ENCODE results near the gene CDH23. TPM values are rescaled to one million over a fixed set of nuclear protein-coding genes. Genes with fewer than 3 reads are reported as not detected.

CDH23 gene
- total RNA-seq, 2 experiments from 2014 or later, result 1.6 TPM

DNA sequence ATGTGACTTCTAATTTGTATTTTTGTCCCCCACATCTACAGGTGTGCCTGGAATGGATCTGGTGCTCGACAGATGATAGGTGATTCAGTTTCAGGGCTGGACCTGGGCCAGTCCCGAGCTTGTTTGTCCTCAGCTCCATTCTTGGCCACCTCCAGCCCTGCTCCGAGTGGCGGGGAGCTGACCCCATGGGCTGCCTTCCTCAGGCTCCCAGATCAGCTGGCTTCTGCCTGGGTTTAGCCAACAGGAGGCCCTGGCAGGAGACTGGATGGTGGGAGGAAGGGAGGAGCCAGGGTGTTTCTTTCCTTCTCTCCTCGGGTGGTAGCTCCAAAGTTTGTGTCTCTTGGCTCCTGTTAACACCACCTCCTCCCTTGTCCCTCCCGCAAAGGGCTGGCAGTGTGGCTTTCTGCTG, 75.2 kb downstream of the CDH23 start:
- CTCF ChIA-PET, result interaction anchor here (0.6 to 0.9 kb wide), 2 partner anchors 15 to 182 kb away, joined by 3 to 4 read pairs; no protein-coding TSS in a partner anchor
- Mint-ChIP-seq H3K9me3 (no peaks in the 10 kb centered on the region), H3K27ac (no peak overlapping the region), H3K4me3 (no peak overlapping the region), H3K4me1 (ENCODE audit: low read depth) (peaks cover 5% of the 10 kb centered on the region), H3K36me3 (ENCODE audit: low read depth) (no peaks in the 10 kb centered on the region), H3K27me3 (ENCODE audit: low read depth) (no peaks in the 10 kb centered on the region)
- intact Hi-C loops (cut with micrococcal nuclease), result no loop called here
- no peak for DNase-seq

DNA sequence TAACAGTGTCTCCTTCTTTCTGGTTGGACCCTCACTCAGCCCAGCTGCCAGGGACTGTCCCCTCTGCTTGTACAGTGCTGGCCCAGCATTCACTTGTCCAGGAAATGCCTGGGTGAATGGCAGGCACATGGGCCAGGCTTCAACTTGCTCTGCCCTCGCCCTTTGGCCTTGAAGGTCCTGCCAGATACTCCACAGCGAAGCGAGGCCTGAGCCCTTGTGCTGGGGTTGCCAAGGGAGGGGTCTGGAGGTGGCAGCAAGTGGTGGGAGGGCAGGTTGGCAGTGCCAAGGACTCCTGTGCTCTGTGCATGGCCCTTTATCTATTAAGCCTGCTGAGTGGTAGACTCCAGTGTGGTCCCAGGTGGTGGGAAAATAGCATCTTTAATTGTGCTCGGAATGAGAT, 75.7 kb downstream of the CDH23 start:
- H3K27ac Mint-ChIP-seq, result no peak overlapping the region
- CTCF ChIA-PET, result interaction anchor here (0.6 to 0.9 kb wide), 2 partner anchors 14 to 182 kb away, joined by 3 to 4 read pairs; no protein-coding TSS in a partner anchor
- H3K27me3 Mint-ChIP-seq (ENCODE audit: low read depth), result no peaks in the 10 kb centered on the region
- no peak overlapping the region for H3K4me3 Mint-ChIP-seq
- intact Hi-C loops (cut with micrococcal nuclease), result no loop called here
- no peaks in the 10 kb centered on the region for H3K36me3 Mint-ChIP-seq (ENCODE audit: low read depth)
- H3K9me3 Mint-ChIP-seq, result no peaks in the 10 kb centered on the region
- peaks cover 5% of the 10 kb centered on the region for H3K4me1 Mint-ChIP-seq (ENCODE audit: low read depth)
- no peak for DNase-seq

DNA sequence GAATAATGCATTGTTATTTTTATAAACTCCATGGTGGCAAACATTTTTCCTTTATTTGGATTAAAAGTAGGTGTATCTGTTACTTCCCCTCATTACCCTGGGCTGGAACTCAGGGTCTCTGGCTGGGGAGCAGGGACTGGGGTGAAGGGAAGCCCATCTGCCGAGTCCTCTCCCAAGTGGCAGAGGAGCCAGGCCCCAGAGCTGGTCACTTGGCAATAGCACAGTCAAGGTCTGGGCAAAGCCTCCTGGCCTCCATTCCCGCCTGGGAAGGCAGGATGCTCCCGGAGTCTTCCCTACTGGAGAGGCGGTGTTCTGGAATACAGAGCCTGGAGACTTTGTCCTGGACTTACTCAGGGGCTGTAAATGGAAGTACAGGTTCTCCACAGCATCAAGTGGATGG, 76.2 kb downstream of the CDH23 start:
- intact Hi-C loops (cut with micrococcal nuclease), result no loop called here
- Mint-ChIP-seq H3K27me3 (ENCODE audit: low read depth) (no peaks in the 10 kb centered on the region), H3K9me3 (no peaks in the 10 kb centered on the region), H3K36me3 (ENCODE audit: low read depth) (no peaks in the 10 kb centered on the region), H3K4me3 (no peak overlapping the region), H3K4me1 (ENCODE audit: low read depth) (peaks cover 5% of the 10 kb centered on the region), H3K27ac (no peak overlapping the region)
- CTCF ChIA-PET, result no interaction called here
- no peak for DNase-seq

DNA sequence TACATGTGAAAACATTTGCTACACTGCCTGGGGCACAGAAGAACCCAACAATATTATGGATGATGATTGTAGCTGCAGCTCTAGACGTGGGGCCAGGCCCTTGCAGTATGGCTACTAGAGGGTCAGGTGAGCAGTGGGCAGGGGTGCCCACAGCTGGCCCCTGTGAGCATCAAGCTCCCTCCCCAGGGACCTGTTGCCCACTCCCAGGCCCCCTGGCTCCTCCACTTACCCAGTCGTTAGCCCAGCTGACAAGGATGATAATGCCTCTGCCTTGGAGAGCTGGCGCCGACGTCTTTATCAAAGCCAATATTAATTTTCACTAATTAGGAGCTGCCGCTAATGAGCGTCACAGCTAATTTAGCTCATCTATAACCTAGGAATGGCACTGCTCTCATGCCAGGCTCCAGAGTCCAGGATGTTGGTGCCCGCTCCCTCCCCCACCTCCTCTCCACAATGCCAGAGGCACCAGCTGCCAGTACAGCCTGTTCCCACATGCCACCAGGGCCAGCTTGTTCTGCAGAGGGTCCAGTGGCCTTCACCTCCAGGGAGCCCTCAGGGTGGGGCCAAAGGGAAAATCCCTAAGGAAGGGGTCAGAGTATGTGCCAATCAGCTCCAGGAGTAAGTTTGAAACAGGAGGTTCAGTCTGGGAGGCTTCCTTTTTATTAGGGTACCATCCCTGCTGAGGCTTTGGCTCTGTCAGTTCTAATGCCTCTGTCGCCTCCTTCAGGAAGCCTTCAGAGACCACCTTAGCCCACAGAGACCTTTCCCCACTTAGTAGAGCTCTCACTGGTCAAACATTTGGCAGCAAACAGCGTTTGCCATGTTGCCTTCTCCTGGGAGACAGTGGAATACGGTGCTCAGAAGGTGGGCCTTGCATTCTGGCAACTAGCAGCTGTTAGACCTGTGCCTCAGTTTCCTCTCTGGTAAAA, 77.2 kb downstream of the CDH23 start:
- intact Hi-C loops (cut with micrococcal nuclease), result no loop called here
- no peak for DNase-seq
- no peaks in the 10 kb centered on the region for H3K27me3 Mint-ChIP-seq (ENCODE audit: low read depth)
- no peaks in the 10 kb centered on the region for H3K9me3 Mint-ChIP-seq
- H3K4me3 Mint-ChIP-seq, result no peak overlapping the region
- H3K36me3 Mint-ChIP-seq (ENCODE audit: low read depth), result no peaks in the 10 kb centered on the region
- CTCF ChIA-PET, result interaction anchor here (0.6 to 0.9 kb wide), 3 partner anchors 76 to 219 kb away, joined by 3 to 8 read pairs (median 3); no protein-coding TSS in a partner anchor
- H3K4me1 Mint-ChIP-seq (ENCODE audit: low read depth), result peaks cover 5% of the 10 kb centered on the region
- H3K27ac Mint-ChIP-seq, result no peak overlapping the region

DNA sequence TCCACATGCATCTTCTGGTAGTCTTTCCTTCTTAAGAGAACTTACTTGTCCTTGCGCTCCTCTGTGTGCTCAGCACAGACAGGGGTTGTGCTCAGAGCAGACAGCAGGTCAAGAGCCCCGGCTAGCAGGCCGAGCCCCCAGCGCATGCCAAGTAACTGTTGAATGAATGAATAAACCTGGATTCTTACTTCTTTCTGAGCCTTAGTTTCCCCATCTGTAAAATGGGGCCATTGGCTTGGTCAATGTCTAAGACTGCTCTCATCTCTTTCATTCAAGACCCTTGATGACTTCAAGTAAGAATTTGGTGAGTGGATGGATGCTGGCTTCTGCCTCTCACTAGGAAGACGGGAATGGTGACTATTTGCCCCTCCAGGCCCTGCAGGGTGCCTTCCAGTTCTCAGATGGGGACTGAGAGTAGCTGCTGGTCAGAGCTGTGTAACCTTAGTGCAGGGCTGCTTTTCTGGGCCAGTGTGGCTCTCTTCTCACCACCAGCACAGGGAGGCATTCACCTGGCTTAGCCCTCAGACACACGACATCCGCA, 78.1 kb downstream of the CDH23 start:
- Mint-ChIP-seq H3K27me3 (ENCODE audit: low read depth) (no peaks in the 10 kb centered on the region), H3K27ac (no peak overlapping the region), H3K36me3 (ENCODE audit: low read depth) (no peaks in the 10 kb centered on the region), H3K4me1 (ENCODE audit: low read depth) (peaks cover 5% of the 10 kb centered on the region), H3K9me3 (no peaks in the 10 kb centered on the region), H3K4me3 (no peak overlapping the region)
- DNase-seq, result no peak
- CTCF ChIA-PET, result interaction anchor here (0.6 kb wide), 1 partner anchor 218 kb away, joined by 8 read pairs; no protein-coding TSS in a partner anchor
- intact Hi-C loops (cut with micrococcal nuclease), result no loop called here

DNA sequence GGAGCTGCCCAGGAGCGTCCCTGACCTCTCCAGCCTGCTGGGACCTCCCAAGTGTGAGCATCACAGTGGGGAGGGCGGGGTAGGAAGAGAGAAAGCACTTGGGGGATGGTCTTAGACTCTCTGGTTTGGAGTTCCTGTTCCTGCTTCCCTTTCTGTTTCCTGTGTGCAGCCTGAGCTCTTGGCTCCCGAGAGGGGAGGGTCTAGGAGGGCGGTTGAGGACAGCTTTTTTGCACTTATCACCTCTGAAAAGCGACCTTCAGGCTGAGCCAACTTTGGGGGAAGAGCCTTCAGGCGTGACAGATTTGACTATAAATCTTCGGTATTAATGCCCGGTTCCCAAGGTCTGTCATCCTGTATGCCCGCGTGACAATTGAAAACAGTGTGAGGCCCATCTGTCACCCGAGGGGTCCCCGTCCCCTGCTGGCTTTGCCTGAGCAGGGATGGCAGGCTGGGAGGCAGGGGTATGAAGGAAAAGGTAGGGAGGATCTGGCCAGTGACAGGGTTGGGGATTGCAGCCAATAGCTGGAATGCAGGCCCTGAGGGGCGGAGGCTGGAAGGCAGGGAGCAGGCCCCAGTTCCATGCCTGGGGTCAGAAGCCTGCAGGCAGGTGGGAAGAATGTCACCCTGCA, 78.6 kb downstream of the CDH23 start:
- Mint-ChIP-seq H3K27me3 (ENCODE audit: low read depth) (no peaks in the 10 kb centered on the region), H3K27ac (no peak overlapping the region), H3K36me3 (ENCODE audit: low read depth) (no peaks in the 10 kb centered on the region), H3K9me3 (no peaks in the 10 kb centered on the region), H3K4me3 (no peak overlapping the region), H3K4me1 (ENCODE audit: low read depth) (peaks cover 5% of the 10 kb centered on the region)
- CTCF ChIA-PET, result no interaction called here
- no peak for DNase-seq
- intact Hi-C loops (cut with micrococcal nuclease), result no loop called here

DNA sequence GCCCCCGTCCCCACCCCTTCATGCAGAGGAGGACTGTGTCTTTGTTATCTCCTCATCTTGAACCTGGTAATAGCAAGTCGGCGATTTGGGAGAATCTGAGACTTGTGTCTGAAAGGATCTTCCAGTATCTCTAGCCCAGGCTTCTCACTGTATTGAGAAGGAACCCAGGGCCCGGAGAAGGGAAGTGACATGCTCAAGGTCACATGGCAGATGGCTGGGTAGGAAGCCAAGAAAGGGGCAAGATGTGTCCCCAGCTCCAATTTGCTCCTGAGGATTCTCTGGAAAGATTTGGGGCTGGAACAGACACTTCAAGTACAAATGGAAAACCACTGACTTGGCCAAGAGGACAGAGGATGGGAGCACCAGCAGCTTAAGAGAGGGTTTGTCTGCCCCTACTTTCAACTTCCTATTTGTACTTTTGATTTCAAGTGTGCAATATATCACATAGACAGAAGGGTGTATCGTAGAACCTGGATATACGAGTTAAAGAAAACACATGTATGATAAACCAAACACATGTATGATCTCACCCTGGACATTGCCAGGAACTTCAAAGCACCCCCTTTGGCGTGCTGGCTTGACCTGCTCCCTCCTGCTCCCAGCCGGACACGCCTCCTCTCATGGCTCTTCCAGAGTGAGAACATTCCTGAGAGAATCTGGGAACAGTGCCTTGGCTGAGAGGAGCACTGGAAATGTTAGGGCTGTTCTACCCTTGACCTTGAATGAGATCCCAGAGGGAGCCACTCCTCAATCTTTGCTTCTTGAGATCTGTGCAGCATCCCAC, 79.7 kb downstream of the CDH23 start:
- Mint-ChIP-seq H3K4me3 (no peak overlapping the region), H3K27ac (no peak overlapping the region), H3K4me1 (ENCODE audit: low read depth) (peaks cover 5% of the 10 kb centered on the region), H3K27me3 (ENCODE audit: low read depth) (no peaks in the 10 kb centered on the region), H3K9me3 (no peaks in the 10 kb centered on the region), H3K36me3 (ENCODE audit: low read depth) (no peaks in the 10 kb centered on the region)
- intact Hi-C loops (cut with micrococcal nuclease), result no loop called here
- CTCF ChIA-PET, result no interaction called here
- no peak for DNase-seq

DNA sequence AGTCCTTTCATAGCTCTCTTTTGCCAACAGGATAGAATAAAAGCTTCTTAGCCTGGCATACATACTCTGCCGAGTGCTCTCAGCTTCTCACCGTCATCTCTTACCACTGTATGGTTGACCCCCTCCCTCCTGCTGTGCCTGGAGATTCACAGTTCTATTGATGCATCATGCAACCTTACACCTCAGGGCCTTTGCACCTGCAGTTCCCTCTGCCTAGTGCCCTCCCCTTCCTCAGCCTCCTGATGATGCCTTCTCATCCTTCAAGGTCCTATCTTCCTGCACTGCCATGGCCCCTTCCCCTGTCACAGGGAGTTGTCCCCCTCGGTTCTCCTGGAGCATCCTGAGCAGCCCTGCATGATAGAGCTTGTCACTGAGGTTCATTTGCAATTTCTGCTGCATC, 81.5 kb downstream of the CDH23 start:
- Mint-ChIP-seq H3K4me1 (ENCODE audit: low read depth) (peaks cover 5% of the 10 kb centered on the region), H3K27ac (no peak overlapping the region), H3K4me3 (no peak overlapping the region), H3K9me3 (no peaks in the 10 kb centered on the region), H3K27me3 (ENCODE audit: low read depth) (no peaks in the 10 kb centered on the region), H3K36me3 (ENCODE audit: low read depth) (no peaks in the 10 kb centered on the region)
- DNase-seq, result no peak
- CTCF ChIA-PET, result no interaction called here
- intact Hi-C loops (cut with micrococcal nuclease), result no loop called here

DNA sequence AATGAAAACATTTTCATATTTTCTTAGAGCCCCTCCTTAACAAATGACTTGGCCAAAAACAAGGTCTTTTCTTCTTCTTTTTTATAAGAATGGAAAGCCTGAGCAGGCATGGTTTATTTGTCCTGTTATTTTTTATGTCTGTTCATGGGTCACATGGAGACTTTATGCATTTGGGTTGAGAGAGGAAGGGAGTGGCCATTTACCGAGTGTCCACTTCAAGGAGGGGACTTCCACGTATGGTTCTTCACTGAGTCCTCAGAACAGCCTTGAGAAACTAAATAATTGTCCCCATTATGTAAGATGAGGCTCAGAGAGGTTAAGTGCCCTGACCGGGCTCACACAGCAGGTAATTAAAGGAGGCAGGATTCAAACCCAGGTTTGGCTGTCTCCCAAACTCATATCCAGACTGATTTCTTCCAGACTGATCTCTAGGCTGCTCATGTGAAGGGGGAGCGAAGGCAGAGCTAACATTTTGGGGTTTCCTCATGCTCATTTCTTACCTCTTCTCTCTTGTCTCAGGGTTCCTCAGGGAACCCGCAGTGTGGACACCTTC, 82.2 kb downstream of the CDH23 start:
- Mint-ChIP-seq H3K36me3 (ENCODE audit: low read depth) (no peaks in the 10 kb centered on the region), H3K4me3 (no peak overlapping the region), H3K27me3 (ENCODE audit: low read depth) (no peaks in the 10 kb centered on the region), H3K9me3 (no peaks in the 10 kb centered on the region), H3K4me1 (ENCODE audit: low read depth) (peaks cover 5% of the 10 kb centered on the region), H3K27ac (no peak overlapping the region)
- CTCF ChIA-PET, result no interaction called here
- no peak for DNase-seq
- intact Hi-C loops (cut with micrococcal nuclease), result no loop called here

GRCh38 chr10:71479831-71480230, 83.1 kb downstream of the CDH23 start:
- H3K9me3 Mint-ChIP-seq, result no peaks in the 10 kb centered on the region
- CTCF ChIA-PET, result no interaction called here
- intact Hi-C loops (cut with micrococcal nuclease), result no loop called here
- no peak for DNase-seq
- no peaks in the 10 kb centered on the region for H3K27me3 Mint-ChIP-seq (ENCODE audit: low read depth)
- peaks cover 5% of the 10 kb centered on the region for H3K4me1 Mint-ChIP-seq (ENCODE audit: low read depth)
- H3K36me3 Mint-ChIP-seq (ENCODE audit: low read depth), result no peaks in the 10 kb centered on the region
- H3K27ac Mint-ChIP-seq, result no peak overlapping the region
- no peak overlapping the region for H3K4me3 Mint-ChIP-seq

- intact Hi-C loops (cut with micrococcal nuclease), result no loop called here
- no peak for DNase-seq
- Mint-ChIP-seq H3K27ac (no peak overlapping the region), H3K9me3 (no peaks in the 10 kb centered on the region), H3K36me3 (ENCODE audit: low read depth) (no peaks in the 10 kb centered on the region), H3K27me3 (ENCODE audit: low read depth) (no peaks in the 10 kb centered on the region), H3K4me1 (ENCODE audit: low read depth) (no peaks in the 10 kb centered on the region), H3K4me3 (no peak overlapping the region)
- CTCF ChIA-PET, result no interaction called here
Measured at GRCh38 chr10:71480662-71481061, 83.9 kb downstream of the CDH23 start.
